A673 (cell line): ENCODE data around the gene LRRC27. TPM values are rescaled to one million over a fixed set of nuclear protein-coding genes. Genes with fewer than 3 reads are reported as not detected.

Source experiments
- BruUV-seq: library from RNA; stranded (reverse); fragments of 400-500 nt; replicated peaks from 2 replicates; lab custom pipeline; 2021; lab: Mats Ljungman, UMichigan
- CTCF ChIA-PET: fragments of 300-600 bp; sonication (Branson Sonifier 250); formaldehyde crosslinking; loops from one replicate; lab custom pipeline; 2022; ENCODE audit warnings: antibody characterized with exemption; lab: Charles Lee
- POLR2A ChIA-PET: fragments of 300-600 bp; sonication (Branson Sonifier 250); formaldehyde crosslinking; loops from one replicate; lab custom pipeline; 2022; ENCODE audit warnings: antibody characterized with exemption; ENCODE audit not compliant: low non-redundant PET; lab: Charles Lee
- DNase-seq: peaks from one replicate; pipeline ENCODE4 v3.0.0-alpha.2; 2015; ENCODE audit warnings: low spot score
- H3K27ac ChIP-seq: fragments of 200-600 bp; sonication (generic); 2 replicates; pipeline ENCODE4 v1.5.1; 2016; ENCODE audit warnings: mixed run types, low read depth, mild to moderate bottlenecking, mixed read lengths, antibody characterized with exemption, low read length; ENCODE audit not compliant: poor library complexity, severe bottlenecking
- H3K27me3 ChIP-seq: fragments of 200-600 bp; sonication (generic); replicated peaks from 2 replicates; pipeline ENCODE4 v1.6.1; 2017; ENCODE audit warnings: mixed run types, low read depth, mild to moderate bottlenecking, mixed read lengths, antibody characterized with exemption, low read length; ENCODE audit not compliant: insufficient read depth, poor library complexity
- H3K36me3 ChIP-seq: fragments of 200-600 bp; sonication (generic); 2 replicates; pipeline ENCODE4 v1.6.1; 2016; ENCODE audit warnings: mixed run types, mild to moderate bottlenecking, mixed read lengths, antibody characterized with exemption, low read length; ENCODE audit not compliant: insufficient read depth, poor library complexity, severe bottlenecking
- H3K4me1 ChIP-seq: fragments of 200-600 bp; sonication (generic); 2 replicates; pipeline ENCODE4 v1.6.1; 2017; ENCODE audit warnings: mixed run types, mild to moderate bottlenecking, mixed read lengths, antibody characterized with exemption, low read length; ENCODE audit not compliant: insufficient read depth, poor library complexity, severe bottlenecking
- H3K4me3 ChIP-seq: fragments of 200-600 bp; sonication (generic); 2 replicates; pipeline ENCODE4 v1.5.1; 2016; ENCODE audit warnings: low read depth, mixed run types, mild to moderate bottlenecking, mixed read lengths, low read length; ENCODE audit not compliant: poor library complexity, severe bottlenecking
- H3K9me3 ChIP-seq: fragments of 200-600 bp; sonication (generic); 2 replicates; pipeline ENCODE4 v1.6.1; 2016; ENCODE audit warnings: mixed run types, low read depth, mild to moderate bottlenecking, mixed read lengths, antibody characterized with exemption, low read length; ENCODE audit not compliant: poor library complexity, severe bottlenecking
- CTCF ChIP-seq: fragments of 300-800, 200-600 bp; sonication (generic); conservative IDR thresholded peaks from 2 replicates; pipeline ENCODE4 v1.5.1; 2017; ENCODE audit warnings: low read depth, mild to moderate bottlenecking, antibody characterized with exemption, low read length, moderate library complexity, mixed read lengths
- EZH2 ChIP-seq: fragments of 200-600 bp; sonication (generic); IDR thresholded peaks from 2 replicates; pipeline ENCODE4 v1.6.1; 2017; ENCODE audit warnings: borderline replicate concordance, low read depth, mild to moderate bottlenecking, mixed read lengths, antibody characterized with exemption, low read length; ENCODE audit not compliant: poor library complexity, severe bottlenecking
- intact Hi-C: fragments of 100-400 bp; cut with micrococcal nuclease; formaldehyde crosslinking; loops from one replicate; pipeline ENCODE4 v1.10.0; 2022; ENCODE audit not compliant: unreplicated experiment
- total RNA-seq: library from RNA; stranded (reverse); gene quantifications from 2 replicates; pipeline ENCODE4 v1.2.3, GENCODE V29; 2021

The LRRC27 gene
- total RNA-seq, 1 experiment from 2014 or later, result 11.5 TPM

GRCh38 chr10:132283604-132284382 lies 48.2 kb upstream of the LRRC27 start:
- Histone ChIP-seq H3K4me1 (no peaks in the 10 kb centered on the region), H3K36me3 (no peaks in the 10 kb centered on the region), H3K4me3 (no peak overlapping the region), H3K27ac (no peak overlapping the region), H3K27me3 (no peaks in the 10 kb centered on the region), H3K9me3 (peaks cover 5% of the 10 kb centered on the region)
- BruUV-seq, result no TSS peak
- no peak for TF ChIP-seq EZH2
- no peak for TF ChIP-seq CTCF
- CTCF ChIA-PET, result no interaction called here
- intact Hi-C loops, result no loop called here
- POLR2A ChIA-PET, result no interaction called here
- no peak for DNase-seq

- ChIA-PET CTCF (no interaction called here), POLR2A (no interaction called here)
- TF ChIP-seq CTCF, result no peak
- no peak for TF ChIP-seq EZH2
- no TSS peak for BruUV-seq
- Histone ChIP-seq H3K27me3 (no peaks in the 10 kb centered on the region), H3K36me3 (no peaks in the 10 kb centered on the region), H3K4me1 (no peaks in the 10 kb centered on the region), H3K9me3 (peaks cover 6% of the 10 kb centered on the region), H3K27ac (no peak overlapping the region), H3K4me3 (no peak overlapping the region)
- intact Hi-C loops, result no loop called here
- DNase-seq, result no peak
Observed at GRCh38 chr10:132289439-132289838, 42.6 kb upstream of the LRRC27 start.

GRCh38 chr10:132290631-132291030 lies 41.4 kb upstream of the LRRC27 start:
- Histone ChIP-seq H3K9me3 (peaks cover 6% of the 10 kb centered on the region), H3K4me1 (no peaks in the 10 kb centered on the region), H3K27ac (no peak overlapping the region), H3K4me3 (no peak overlapping the region), H3K27me3 (no peaks in the 10 kb centered on the region), H3K36me3 (no peaks in the 10 kb centered on the region)
- intact Hi-C loops, result no loop called here
- ChIA-PET CTCF (no interaction called here), POLR2A (no interaction called here)
- TF ChIP-seq CTCF (no peak), EZH2 (no peak)
- BruUV-seq, result no TSS peak
- DNase-seq, result no peak
